ENCODE results near the gene IRAK3. TPM values are rescaled to one million over a fixed set of nuclear protein-coding genes. Genes with fewer than 3 reads are reported as not detected.
"Not testable (repeated sequence)": the region's sequence is repeated elsewhere in the genome, so short reads cannot be mapped to it uniquely, and the experiment has no call there.

The IRAK3 gene
- polyA plus RNA-seq, 4 donors = 3.2 to 4.2 (median 3.4) TPM

GRCh38 chr12:66169221-66170170 lies 19.5 kb upstream of the IRAK3 start, which contains the start of gene TMBIM4:
TMBIM4 (minus strand) TSS chr12:66169996; CDS start chr12:66169951, 45 bp downstream.
- DNase-seq (ENCODE audit: low read depth in 4 of 4, low spot score in 3 of 4) = peak; percentile 81 to 89 (median 83)

GRCh38 chr12:66170606-66171005 lies 18.4 kb upstream of the IRAK3 start:
- no peak for DNase-seq (ENCODE audit: low read depth in 4 of 4, low spot score in 3 of 4)

- DNase-seq (ENCODE audit: low read depth in 4 of 4, low spot score in 3 of 4) = not testable (repeated sequence)
Observed at GRCh38 chr12:66174391-66175325, 14.4 kb upstream of the IRAK3 start.

- DNase-seq (ENCODE audit: low read depth in 4 of 4, low spot score in 3 of 4) = no peak
Observed at GRCh38 chr12:66176105-66176900, 12.7 kb upstream of the IRAK3 start.

GRCh38 chr12:66182956-66183355 lies 6.1 kb upstream of the IRAK3 start:
- no peak for DNase-seq (ENCODE audit: low read depth in 4 of 4, low spot score in 3 of 4)

GRCh38 chr12:66184822-66185221 lies 4.2 kb upstream of the IRAK3 start:
- DNase-seq (ENCODE audit: low read depth in 4 of 4, low spot score in 3 of 4) = not testable (repeated sequence)

GRCh38 chr12:66187036-66187435 lies 2.0 kb upstream of the IRAK3 start:
- DNase-seq (ENCODE audit: low read depth in 4 of 4, low spot score in 3 of 4) = no peak

GRCh38 chr12:66187821-66188220 lies 1.2 kb upstream of the IRAK3 start:
- no peak for DNase-seq (ENCODE audit: low read depth in 4 of 4, low spot score in 3 of 4)

GRCh38 chr12:66189486-66189843 lies 451 bp downstream of the IRAK3 start:
- DNase-seq (ENCODE audit: low read depth in 4 of 4, low spot score in 3 of 4) = no peak

- no peak for DNase-seq (ENCODE audit: low read depth in 4 of 4, low spot score in 3 of 4)
Observed at GRCh38 chr12:66189889-66190288, 875 bp downstream of the IRAK3 start.

- no peak for DNase-seq (ENCODE audit: low read depth in 4 of 4, low spot score in 3 of 4)
Observed at GRCh38 chr12:66190519-66191370, 1.7 kb downstream of the IRAK3 start.

- no peak for DNase-seq (ENCODE audit: low read depth in 4 of 4, low spot score in 3 of 4)
Observed at GRCh38 chr12:66191547-66192126, 2.6 kb downstream of the IRAK3 start.

GRCh38 chr12:66194122-66194521 lies 5.1 kb downstream of the IRAK3 start:
- no peak for DNase-seq (ENCODE audit: low read depth in 4 of 4, low spot score in 3 of 4)

- no peak for DNase-seq (ENCODE audit: low read depth in 4 of 4, low spot score in 3 of 4)
Observed at GRCh38 chr12:66195242-66195641, 6.2 kb downstream of the IRAK3 start.

- no peak for DNase-seq (ENCODE audit: low read depth in 4 of 4, low spot score in 3 of 4)
Observed at GRCh38 chr12:66196806-66197205, 7.8 kb downstream of the IRAK3 start.

- DNase-seq (ENCODE audit: low read depth in 4 of 4, low spot score in 3 of 4) = no peak
Observed at GRCh38 chr12:66197495-66197921, 8.5 kb downstream of the IRAK3 start.

- DNase-seq (ENCODE audit: low read depth in 4 of 4, low spot score in 3 of 4) = no peak
Observed at GRCh38 chr12:66199141-66199540, 10.1 kb downstream of the IRAK3 start.

- no peak for DNase-seq (ENCODE audit: low read depth in 4 of 4, low spot score in 3 of 4)
Observed at GRCh38 chr12:66199831-66200509, 11.0 kb downstream of the IRAK3 start.

Measured in left renal pelvis (tissue), 4 donors.